Measurements from ENCODE around the gene SUSD1. TPM values are rescaled to one million over a fixed set of nuclear protein-coding genes. Genes with fewer than 3 reads are reported as not detected.

Gene SUSD1
- total RNA-seq, 4 donors from 2014 or later: 4.7 to 5.8 (median 5.4) TPM

DNA sequence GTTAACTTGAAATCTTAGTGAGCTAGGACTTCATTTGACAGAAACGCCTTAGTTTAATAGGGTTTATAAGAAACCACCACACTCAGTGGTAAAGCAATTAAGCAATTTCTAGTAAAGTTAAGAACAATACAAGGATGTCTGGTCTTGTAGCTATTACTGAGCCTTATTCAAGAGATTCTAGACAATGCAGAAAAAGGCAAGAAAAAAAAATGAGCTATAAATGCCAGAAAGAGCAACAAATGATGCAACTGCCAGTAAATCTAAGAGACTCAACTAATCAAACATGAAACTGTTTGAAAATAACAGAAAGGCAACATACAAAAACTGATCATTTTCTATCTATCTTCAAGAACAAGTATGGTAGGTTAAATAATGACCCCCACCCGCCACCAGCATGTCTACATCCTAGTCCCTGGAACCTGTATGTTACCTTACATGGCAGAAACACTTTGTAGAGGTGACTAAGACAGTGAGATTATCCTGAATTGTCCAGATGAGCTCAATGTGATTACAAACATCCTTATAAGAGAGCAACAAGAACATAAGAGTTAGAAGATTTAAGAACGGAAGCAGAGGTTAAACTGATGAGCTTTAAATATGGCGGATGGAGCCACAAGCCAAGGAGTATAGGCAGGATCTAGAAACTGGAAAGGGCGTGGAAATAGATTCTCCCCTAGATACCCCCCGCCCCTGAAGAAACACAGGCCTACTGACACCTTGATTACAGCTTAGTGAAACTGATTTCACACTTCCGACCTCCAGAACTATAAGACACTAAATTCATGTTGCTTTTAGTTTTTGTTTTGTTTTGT is 93.0 kb downstream of the SUSD1 start:
- H3K27ac ChIP-seq (replicated peaks in 1 of 4): peak overlapping the region in 1 of 4 donors; percentile 37
- no peak overlapping the region for H3K4me3 ChIP-seq
- peaks cover 0 to 8% (median 0%) of the 10 kb centered on the region in 4 donors for H3K4me1 ChIP-seq
- no peaks in the 10 kb centered on the region for H3K27me3 ChIP-seq
- H3K36me3 ChIP-seq: no peaks in the 10 kb centered on the region
- DNase-seq (ENCODE audit: extremely low spot score): no peak
- no peaks in the 10 kb centered on the region for H3K9me3 ChIP-seq
- intact Hi-C loops (cut with DNase I): no loop called here
- 79% methylated on average over 7 of the region's 7 CpGs for WGBS
- no peak for TF ChIP-seq EP300 (IDR thresholded peaks at IDR 0.05)
- TF ChIP-seq POLR2A (IDR thresholded peaks at IDR 0.05; ENCODE audit: low read depth): no peak
- TF ChIP-seq, protein P1, sequence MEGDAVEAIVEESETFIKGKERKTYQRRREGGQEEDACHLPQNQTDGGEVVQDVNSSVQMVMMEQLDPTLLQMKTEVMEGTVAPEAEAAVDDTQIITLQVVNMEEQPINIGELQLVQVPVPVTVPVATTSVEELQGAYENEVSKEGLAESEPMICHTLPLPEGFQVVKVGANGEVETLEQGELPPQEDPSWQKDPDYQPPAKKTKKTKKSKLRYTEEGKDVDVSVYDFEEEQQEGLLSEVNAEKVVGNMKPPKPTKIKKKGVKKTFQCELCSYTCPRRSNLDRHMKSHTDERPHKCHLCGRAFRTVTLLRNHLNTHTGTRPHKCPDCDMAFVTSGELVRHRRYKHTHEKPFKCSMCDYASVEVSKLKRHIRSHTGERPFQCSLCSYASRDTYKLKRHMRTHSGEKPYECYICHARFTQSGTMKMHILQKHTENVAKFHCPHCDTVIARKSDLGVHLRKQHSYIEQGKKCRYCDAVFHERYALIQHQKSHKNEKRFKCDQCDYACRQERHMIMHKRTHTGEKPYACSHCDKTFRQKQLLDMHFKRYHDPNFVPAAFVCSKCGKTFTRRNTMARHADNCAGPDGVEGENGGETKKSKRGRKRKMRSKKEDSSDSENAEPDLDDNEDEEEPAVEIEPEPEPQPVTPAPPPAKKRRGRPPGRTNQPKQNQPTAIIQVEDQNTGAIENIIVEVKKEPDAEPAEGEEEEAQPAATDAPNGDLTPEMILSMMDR (IDR thresholded peaks at IDR 0.05): no peak

- Histone ChIP-seq H3K27ac (replicated peaks in 1 of 4) (no peak overlapping the region), H3K27me3 (no peaks in the 10 kb centered on the region), H3K9me3 (no peaks in the 10 kb centered on the region), H3K36me3 (no peaks in the 10 kb centered on the region), H3K4me3 (no peak overlapping the region), H3K4me1 (peaks cover 0 to 8% (median 2%) of the 10 kb centered on the region in 4 donors)
- peak; percentile 17 for DNase-seq (ENCODE audit: extremely low spot score)
- 87% methylated on average over 5 of the region's 5 CpGs for WGBS
- TF ChIP-seq, protein P1 (IDR thresholded peaks at IDR 0.05): no peak
- no peak for TF ChIP-seq POLR2A (IDR thresholded peaks at IDR 0.05; ENCODE audit: low read depth)
- TF ChIP-seq EP300 (IDR thresholded peaks at IDR 0.05): no peak
- no peak for TF ChIP-seq POLR2AphosphoS5 (IDR thresholded peaks at IDR 0.05)
- intact Hi-C loops (cut with DNase I): no loop called here
Measured at GRCh38 chr9:112080831-112081542, 94.1 kb downstream of the SUSD1 start.

GRCh38 chr9:112078432-112078831 is 96.7 kb downstream of the SUSD1 start:
- DNase-seq (ENCODE audit: extremely low spot score): peak; percentile 39
- Histone ChIP-seq H3K4me3 (no peak overlapping the region), H3K9me3 (no peaks in the 10 kb centered on the region), H3K27ac (replicated peaks in 1 of 4) (no peak overlapping the region), H3K27me3 (no peaks in the 10 kb centered on the region), H3K36me3 (no peaks in the 10 kb centered on the region), H3K4me1 (peaks cover 20 to 29% (median 26%) of the 10 kb centered on the region in 4 donors)
- intact Hi-C loops (cut with DNase I): loop anchor here (10.0 kb wide), 1 partner anchor 244 kb away; no protein-coding TSS in a partner anchor
- TF ChIP-seq POLR2AphosphoS5 (IDR thresholded peaks at IDR 0.05): peak in 1 of 2 donors; percentile 27
- TF ChIP-seq EP300 (IDR thresholded peaks at IDR 0.05): no peak
- TF ChIP-seq, protein P1 (IDR thresholded peaks at IDR 0.05): no peak
- WGBS: 97% methylated on average over 6 of the region's 6 CpGs

DNA sequence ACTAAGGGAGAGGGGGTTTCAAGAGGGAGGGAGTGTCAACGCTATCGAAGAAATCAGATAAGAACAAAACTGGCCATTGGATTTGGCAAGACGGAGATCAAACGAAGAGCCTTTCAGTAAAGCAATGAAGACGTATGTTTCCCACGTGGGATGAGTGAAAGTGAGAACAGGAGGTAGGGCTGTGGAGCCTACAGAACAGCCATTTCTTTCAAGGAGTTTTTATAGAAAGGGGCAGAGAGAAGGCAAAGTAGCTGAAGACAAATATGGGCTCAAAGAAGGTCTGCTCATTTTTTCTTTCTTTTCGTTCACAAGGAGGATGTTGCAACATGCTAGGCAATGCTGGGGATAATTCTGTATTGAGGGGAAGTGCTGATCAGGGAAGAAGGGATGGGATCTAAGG is 98.3 kb downstream of the SUSD1 start:
- peaks cover 32 to 41% (median 34%) of the 10 kb centered on the region in 4 donors for H3K4me1 ChIP-seq
- H3K4me3 ChIP-seq: no peak overlapping the region
- peak; percentile 39 for DNase-seq (ENCODE audit: extremely low spot score)
- intact Hi-C loops (cut with DNase I): loop anchor here (10.0 kb wide), 1 partner anchor 242 kb away; no protein-coding TSS in a partner anchor
- no peak for TF ChIP-seq POLR2AphosphoS5 (IDR thresholded peaks at IDR 0.05)
- TF ChIP-seq POLR2A (IDR thresholded peaks at IDR 0.05; ENCODE audit: low read depth): no peak
- TF ChIP-seq, protein P1 (IDR thresholded peaks at IDR 0.05): no peak
- no peak for TF ChIP-seq EP300 (IDR thresholded peaks at IDR 0.05)
- no peak overlapping the region for H3K27ac ChIP-seq (replicated peaks in 1 of 4)
- H3K36me3 ChIP-seq: no peaks in the 10 kb centered on the region
- no peaks in the 10 kb centered on the region for H3K9me3 ChIP-seq
- no peaks in the 10 kb centered on the region for H3K27me3 ChIP-seq
- 83% methylated on average over 7 of the region's 7 CpGs for WGBS
